GM18505 (cell line): ENCODE results near the gene B4GALNT1.

Experiments
- ATAC-seq: cut with Tn5 transposase; IDR thresholded peaks from one replicate; pipeline ENCODE4 v1.9.1; 2021; ENCODE audit not compliant: unreplicated experiment
- POLR2A ChIP-seq: IDR thresholded peaks from 4 replicates; pipeline ENCODE4 v1.6.1; 2011; ENCODE audit warnings: borderline replicate concordance; ENCODE audit not compliant: insufficient read depth, insufficient read length; ENCODE audit errors: extremely low read depth

Gene B4GALNT1

DNA sequence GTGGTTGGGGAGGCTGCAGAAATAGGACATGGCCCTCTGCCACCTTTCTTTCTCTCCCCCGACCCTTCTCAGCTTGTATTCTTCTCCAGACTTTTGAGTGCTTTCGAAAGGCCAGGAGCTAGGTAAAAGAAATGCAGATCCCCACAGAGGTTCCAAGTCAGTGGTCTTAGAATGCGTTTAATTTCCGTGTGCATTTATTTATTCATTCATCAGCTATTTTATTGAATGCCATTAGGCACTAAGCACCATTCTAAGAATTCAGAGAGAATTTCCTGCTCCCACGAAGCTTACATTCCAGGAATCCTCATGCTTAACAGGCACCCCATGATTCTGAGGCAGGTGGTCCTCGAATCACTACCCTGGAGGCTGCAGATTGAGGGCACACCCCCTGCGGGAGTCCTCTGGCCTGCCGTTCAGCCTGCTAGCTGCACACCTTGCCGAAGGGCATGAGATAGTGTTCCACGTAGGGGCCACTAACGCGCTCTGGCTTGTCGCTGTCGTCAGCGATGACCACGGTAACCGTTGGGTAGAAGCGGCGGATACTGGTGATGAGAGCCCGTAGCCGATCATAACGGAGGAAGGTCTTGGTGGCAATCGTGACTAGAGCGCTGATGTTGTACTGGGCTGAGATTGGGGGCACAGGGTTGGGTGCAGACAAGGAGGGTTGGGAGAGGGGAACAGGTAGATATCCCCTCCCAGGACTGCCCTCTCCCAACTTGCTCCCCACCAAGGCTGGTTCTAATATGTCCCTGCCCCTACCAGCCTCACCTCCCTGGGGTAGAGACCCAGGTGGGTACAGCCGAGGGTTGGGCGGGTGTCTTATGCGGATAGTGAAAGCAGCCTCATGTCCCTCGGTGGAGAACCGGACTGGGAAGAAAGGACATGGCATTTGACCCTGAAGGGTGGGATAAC is 4.5 kb downstream of the B4GALNT1 start:
- ATAC-seq = no peak
- TF ChIP-seq POLR2A = no peak

- ATAC-seq = no peak
- TF ChIP-seq POLR2A = no peak
Observed at GRCh38 chr12:57627501-57628279, 5.3 kb downstream of the B4GALNT1 start.

- TF ChIP-seq POLR2A = no peak
- no peak for ATAC-seq
Observed at GRCh38 chr12:57626921-57627445, 6.0 kb downstream of the B4GALNT1 start.

DNA sequence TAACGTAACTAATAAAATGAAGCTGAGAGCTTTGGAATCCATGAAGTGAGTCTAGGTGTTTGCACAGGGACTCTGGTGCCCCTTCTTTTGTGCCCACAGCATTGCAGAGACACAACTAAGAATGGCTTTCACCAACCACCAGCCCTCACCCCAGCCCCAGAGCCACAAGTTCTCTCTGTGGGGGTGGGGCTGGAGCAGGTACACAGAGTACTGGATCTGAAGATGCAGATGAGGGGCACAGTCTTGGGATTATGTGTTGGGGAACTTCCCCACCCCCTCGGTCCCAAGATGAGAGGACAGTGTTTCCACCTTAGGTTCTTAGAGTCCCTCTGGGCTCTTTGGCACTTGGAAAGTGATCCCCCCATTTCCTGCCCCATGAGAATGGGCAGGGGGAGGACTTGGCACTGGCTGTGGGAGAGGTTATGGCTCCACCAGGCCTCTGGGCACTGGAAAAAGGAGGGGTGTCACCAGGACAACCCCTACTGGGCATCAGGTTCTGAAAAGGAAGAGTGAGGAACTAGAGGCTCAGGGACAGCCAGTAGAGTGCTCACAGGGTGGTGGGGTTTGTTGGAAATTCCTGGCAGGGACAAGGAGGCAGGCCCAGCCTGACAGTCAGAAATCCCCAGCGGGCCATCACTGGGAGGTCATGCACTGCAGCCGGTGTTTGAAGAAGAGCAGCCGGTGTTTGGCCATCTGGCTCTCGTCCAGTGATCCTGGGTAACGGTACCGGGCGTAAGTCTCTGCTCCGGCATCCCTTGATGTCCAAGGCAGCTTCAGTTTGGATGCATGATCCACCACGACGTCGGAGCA is 6.7 kb downstream of the B4GALNT1 start:
- TF ChIP-seq POLR2A = no peak
- ATAC-seq = no peak

- TF ChIP-seq POLR2A = no peak
- ATAC-seq = no peak
Observed at GRCh38 chr12:57625261-57626032, 7.6 kb downstream of the B4GALNT1 start.

DNA sequence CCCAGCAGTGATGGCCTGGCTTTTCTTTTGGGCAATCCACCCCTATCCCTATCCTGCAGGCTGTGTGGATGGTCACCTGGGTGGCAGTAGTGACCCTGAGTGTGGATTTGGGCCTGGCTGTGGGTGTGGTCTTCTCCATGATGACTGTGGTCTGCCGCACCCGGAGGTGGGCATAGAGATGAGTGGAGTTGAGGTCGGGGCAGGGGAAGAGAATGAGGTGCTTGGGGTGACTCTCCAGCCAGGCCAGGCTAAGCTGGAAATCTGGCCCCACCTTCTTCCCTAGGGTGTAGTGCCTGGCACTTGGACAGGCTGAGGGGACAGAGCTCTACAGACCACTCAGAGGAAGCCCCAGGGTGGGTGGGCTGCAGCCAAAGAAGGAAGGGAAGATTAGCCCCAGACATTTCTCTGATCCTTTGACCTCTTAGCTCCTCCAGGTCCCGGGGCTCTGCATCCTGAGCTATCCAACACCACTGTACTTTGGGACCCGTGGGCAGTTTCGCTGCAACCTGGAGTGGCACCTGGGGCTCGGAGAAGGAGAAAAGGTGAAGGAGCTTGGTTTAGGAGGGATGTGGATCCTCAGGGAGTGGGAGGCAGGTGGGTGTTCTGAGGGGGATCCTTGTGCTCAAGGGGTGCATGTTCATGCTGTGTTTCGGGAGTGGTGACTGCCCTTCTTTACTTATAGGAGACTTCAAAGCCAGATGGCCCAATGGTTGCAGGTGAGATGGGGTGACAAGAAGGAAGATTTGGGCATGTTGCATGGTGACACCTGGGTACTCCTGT is 8.4 kb downstream of the B4GALNT1 start:
- no peak for TF ChIP-seq POLR2A
- ATAC-seq = no peak

GRCh38 chr12:57623811-57624390 is 9.1 kb downstream of the B4GALNT1 start:
- TF ChIP-seq POLR2A = no peak
- no peak for ATAC-seq

GRCh38 chr12:57623385-57623784 is 9.6 kb downstream of the B4GALNT1 start:
- no peak for TF ChIP-seq POLR2A
- ATAC-seq = no peak

GRCh38 chr12:57622293-57623245 is 10.4 kb downstream of the B4GALNT1 start:
- TF ChIP-seq POLR2A = no peak
- no peak for ATAC-seq
